HEK293 (cell line): ENCODE measurements around the gene CSN1S1.
"Not testable (repeated sequence)": the region's sequence is repeated elsewhere in the genome, so short reads cannot be mapped to it uniquely, and the experiment has no call there.

Experiments used
- CTCF ChIA-PET: fragments of 350-600 bp; formaldehyde crosslinking; extraction: SDS; loops from one replicate; lab custom pipeline; 2021; ENCODE audit warnings: antibody characterized with exemption; lab: Yijun Ruan, JAX
- POLR2A ChIA-PET: fragments of 300-600 bp; formaldehyde crosslinking; extraction: SDS; loops from one replicate; lab custom pipeline; 2020; ENCODE audit warnings: antibody characterized with exemption, inconsistent platforms; lab: Yijun Ruan, JAX
- H3K27ac ChIP-seq: fragments of 200-500 bp; sonication (Bioruptor generic); 2 replicates; pipeline ENCODE4 v1.5.1; 2014; ENCODE audit warnings: low read depth, low read length, control low read depth, inconsistent platforms; ENCODE audit errors: extremely low read depth
- H3K36me3 ChIP-seq, 2 experiments: fragments of 200-500 bp in 1 of 2; sonication (Bioruptor generic) in 1 of 2; 1 replicate in 1 of 2; 2 replicates in 1 of 2; pipeline ENCODE4 v1.5.1; 2014 to 2017; ENCODE audit warnings: inconsistent platforms in 2 of 2, low read length in 2 of 2; ENCODE audit not compliant: control insufficient read depth in 2 of 2, insufficient read depth in 1 of 2
- H3K4me1 ChIP-seq: fragments of 200-500 bp; sonication (Bioruptor generic); 2 replicates; pipeline ENCODE4 v1.5.1; 2014; ENCODE audit warnings: mild to moderate bottlenecking, low read length, inconsistent platforms; ENCODE audit not compliant: control insufficient read depth, insufficient read depth
- H3K4me3 ChIP-seq: 2 replicates; pipeline ENCODE4 v1.5.1; 2011; ENCODE audit warnings: low read depth, mild to moderate bottlenecking, control low read depth, low read length, moderate library complexity
- H3K9me3 ChIP-seq: fragments of 200-500 bp; sonication (Bioruptor generic); 2 replicates; pipeline ENCODE4 v1.5.1; 2014; ENCODE audit warnings: low read depth, low read length, inconsistent platforms; ENCODE audit not compliant: control insufficient read depth, insufficient read depth
- HOXC10 ChIP-seq: sonication (generic); formaldehyde crosslinking; IDR thresholded peaks from 2 replicates; pipeline ENCODE4 v1.8.1; 2023; ENCODE audit warnings: mild to moderate bottlenecking, missing genetic modification reagents
- ZBTB8A ChIP-seq: fragments of 450-650 bp; formaldehyde crosslinking; IDR thresholded peaks from 2 replicates; pipeline ENCODE4 v1.5.1; 2016; ENCODE audit warnings: missing biosample characterization, missing genetic modification characterization
- ZFHX2 ChIP-seq: fragments of 450-650 bp; formaldehyde crosslinking; conservative IDR thresholded peaks from 2 replicates; pipeline ENCODE4 v1.5.1; 2016; ENCODE audit warnings: missing biosample characterization, missing genetic modification characterization
- ZNF2 ChIP-seq: fragments of 450-650 bp; formaldehyde crosslinking; IDR thresholded peaks from 2 replicates; pipeline ENCODE4 v1.5.1; 2016; ENCODE audit warnings: missing biosample characterization, missing genetic modification characterization
- ZNF350 ChIP-seq: fragments of 450-650 bp; formaldehyde crosslinking; IDR thresholded peaks from 2 replicates; pipeline ENCODE4 v1.5.0; 2017; ENCODE audit warnings: missing biosample characterization, mild to moderate bottlenecking, missing genetic modification characterization
- ZNF354C ChIP-seq: fragments of 450-650 bp; formaldehyde crosslinking; IDR thresholded peaks from 2 replicates; pipeline ENCODE4 v1.5.1; 2016; ENCODE audit warnings: missing biosample characterization, missing genetic modification characterization, low read depth, borderline replicate concordance
- ZNF423 ChIP-seq: fragments of 450-650 bp; formaldehyde crosslinking; IDR thresholded peaks from 2 replicates; pipeline ENCODE4 v1.5.1; 2016; ENCODE audit warnings: missing biosample characterization, missing genetic modification characterization
- ZNF513 ChIP-seq: fragments of 450-650 bp; IDR thresholded peaks from 2 replicates; pipeline ENCODE4 v1.5.1; 2018; ENCODE audit warnings: missing biosample characterization, missing genetic modification characterization
- ZNF580 ChIP-seq: fragments of 450-650 bp; formaldehyde crosslinking; IDR thresholded peaks from 2 replicates; pipeline ENCODE4 v1.5.1; 2016; ENCODE audit warnings: missing biosample characterization, missing genetic modification characterization
- ZNF626 ChIP-seq: fragments of 450-650 bp; sonication (Bioruptor Pico); formaldehyde crosslinking; IDR thresholded peaks from 2 replicates; pipeline ENCODE4 v1.5.1; 2018; ENCODE audit warnings: missing biosample characterization, missing genetic modification characterization, inconsistent platforms
- ZNF629 ChIP-seq: fragments of 450-650 bp; formaldehyde crosslinking; IDR thresholded peaks from 2 replicates; pipeline ENCODE4 v1.5.1; 2017; ENCODE audit warnings: missing biosample characterization, missing genetic modification characterization
- ZNF658 ChIP-seq: fragments of 450-650 bp; formaldehyde crosslinking; IDR thresholded peaks from 2 replicates; pipeline ENCODE4; 2016; ENCODE audit warnings: missing biosample characterization, missing genetic modification characterization
- ZNF777 ChIP-seq: fragments of 450-650 bp; formaldehyde crosslinking; IDR thresholded peaks from 2 replicates; pipeline ENCODE4 v1.5.1; 2017; ENCODE audit warnings: missing biosample characterization, missing genetic modification characterization, borderline replicate concordance
- ZNF830 ChIP-seq: fragments of 450-650 bp; IDR thresholded peaks from 2 replicates; pipeline ENCODE4 v1.5.0; 2018; ENCODE audit warnings: missing biosample characterization, missing genetic modification characterization, low read depth, mild to moderate bottlenecking, moderate library complexity
- ZSCAN16 ChIP-seq: fragments of 450-650 bp; formaldehyde crosslinking; IDR thresholded peaks from 2 replicates; pipeline ENCODE4 v1.5.1; 2016; ENCODE audit warnings: missing biosample characterization, missing genetic modification characterization
- TF ChIP-seq, protein P1 (sequence below): fragments of 450-650 bp; formaldehyde crosslinking; IDR thresholded peaks from 2 replicates; pipeline ENCODE4 v1.5.1; 2016; ENCODE audit warnings: missing biosample characterization, missing genetic modification characterization
- TF ChIP-seq, protein P2 (sequence below): fragments of 450-650 bp; formaldehyde crosslinking; IDR thresholded peaks from 2 replicates; pipeline ENCODE4 v1.5.1; 2016; ENCODE audit warnings: missing biosample characterization, missing genetic modification characterization
- TF ChIP-seq, protein P3 (sequence below): fragments of 450-650 bp; formaldehyde crosslinking; IDR thresholded peaks from 2 replicates; pipeline ENCODE4 v1.5.1; 2016; ENCODE audit warnings: missing biosample characterization, missing genetic modification characterization, low read depth
- TF ChIP-seq, protein P4 (sequence below): fragments of 450-650 bp; formaldehyde crosslinking; IDR thresholded peaks from 2 replicates; pipeline ENCODE4 v1.5.1; 2016; ENCODE audit warnings: missing biosample characterization, missing genetic modification characterization

Gene CSN1S1

DNA sequence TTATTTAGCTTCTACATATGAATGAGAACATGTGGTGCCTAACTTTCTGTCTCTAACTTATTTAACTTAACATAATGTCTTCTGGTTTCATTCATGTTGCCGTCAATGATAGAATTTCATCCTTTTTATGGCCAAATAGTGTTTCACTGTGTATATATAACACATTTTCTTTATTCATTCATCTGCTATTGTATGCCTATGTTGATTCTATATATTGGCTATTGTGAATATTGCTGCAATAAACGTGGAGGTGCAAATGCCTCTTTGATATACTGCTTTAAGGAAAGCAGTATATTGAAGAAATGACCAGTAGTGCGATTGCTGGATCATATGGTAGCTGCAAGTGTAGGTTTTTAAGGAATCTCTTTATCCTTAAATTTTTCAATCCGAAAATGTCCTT is 10.0 kb upstream of the CSN1S1 start:
- H3K27ac ChIP-seq, result no peak overlapping the region
- TF ChIP-seq, protein P1, sequence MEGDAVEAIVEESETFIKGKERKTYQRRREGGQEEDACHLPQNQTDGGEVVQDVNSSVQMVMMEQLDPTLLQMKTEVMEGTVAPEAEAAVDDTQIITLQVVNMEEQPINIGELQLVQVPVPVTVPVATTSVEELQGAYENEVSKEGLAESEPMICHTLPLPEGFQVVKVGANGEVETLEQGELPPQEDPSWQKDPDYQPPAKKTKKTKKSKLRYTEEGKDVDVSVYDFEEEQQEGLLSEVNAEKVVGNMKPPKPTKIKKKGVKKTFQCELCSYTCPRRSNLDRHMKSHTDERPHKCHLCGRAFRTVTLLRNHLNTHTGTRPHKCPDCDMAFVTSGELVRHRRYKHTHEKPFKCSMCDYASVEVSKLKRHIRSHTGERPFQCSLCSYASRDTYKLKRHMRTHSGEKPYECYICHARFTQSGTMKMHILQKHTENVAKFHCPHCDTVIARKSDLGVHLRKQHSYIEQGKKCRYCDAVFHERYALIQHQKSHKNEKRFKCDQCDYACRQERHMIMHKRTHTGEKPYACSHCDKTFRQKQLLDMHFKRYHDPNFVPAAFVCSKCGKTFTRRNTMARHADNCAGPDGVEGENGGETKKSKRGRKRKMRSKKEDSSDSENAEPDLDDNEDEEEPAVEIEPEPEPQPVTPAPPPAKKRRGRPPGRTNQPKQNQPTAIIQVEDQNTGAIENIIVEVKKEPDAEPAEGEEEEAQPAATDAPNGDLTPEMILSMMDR, result no peak
- no peak for TF ChIP-seq ZSCAN16 (tag by site-specific recombination)
- no peak for TF ChIP-seq ZNF626 (tag by site-specific recombination)
- TF ChIP-seq, protein P2, sequence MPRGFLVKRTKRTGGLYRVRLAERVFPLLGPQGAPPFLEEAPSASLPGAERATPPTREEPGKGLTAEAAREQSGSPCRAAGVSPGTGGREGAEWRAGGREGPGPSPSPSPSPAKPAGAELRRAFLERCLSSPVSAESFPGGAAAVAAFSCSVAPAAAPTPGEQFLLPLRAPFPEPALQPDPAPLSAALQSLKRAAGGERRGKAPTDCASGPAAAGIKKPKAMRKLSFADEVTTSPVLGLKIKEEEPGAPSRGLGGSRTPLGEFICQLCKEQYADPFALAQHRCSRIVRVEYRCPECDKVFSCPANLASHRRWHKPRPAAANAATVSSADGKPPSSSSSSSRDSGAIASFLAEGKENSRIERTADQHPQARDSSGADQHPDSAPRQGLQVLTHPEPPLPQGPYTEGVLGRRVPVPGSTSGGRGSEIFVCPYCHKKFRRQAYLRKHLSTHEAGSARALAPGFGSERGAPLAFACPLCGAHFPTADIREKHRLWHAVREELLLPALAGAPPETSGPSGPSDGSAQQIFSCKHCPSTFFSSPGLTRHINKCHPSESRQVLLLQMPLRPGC (tag by site-specific recombination), result no peak
- no peak for TF ChIP-seq ZBTB8A (tag by site-specific recombination)
- TF ChIP-seq, protein P3, sequence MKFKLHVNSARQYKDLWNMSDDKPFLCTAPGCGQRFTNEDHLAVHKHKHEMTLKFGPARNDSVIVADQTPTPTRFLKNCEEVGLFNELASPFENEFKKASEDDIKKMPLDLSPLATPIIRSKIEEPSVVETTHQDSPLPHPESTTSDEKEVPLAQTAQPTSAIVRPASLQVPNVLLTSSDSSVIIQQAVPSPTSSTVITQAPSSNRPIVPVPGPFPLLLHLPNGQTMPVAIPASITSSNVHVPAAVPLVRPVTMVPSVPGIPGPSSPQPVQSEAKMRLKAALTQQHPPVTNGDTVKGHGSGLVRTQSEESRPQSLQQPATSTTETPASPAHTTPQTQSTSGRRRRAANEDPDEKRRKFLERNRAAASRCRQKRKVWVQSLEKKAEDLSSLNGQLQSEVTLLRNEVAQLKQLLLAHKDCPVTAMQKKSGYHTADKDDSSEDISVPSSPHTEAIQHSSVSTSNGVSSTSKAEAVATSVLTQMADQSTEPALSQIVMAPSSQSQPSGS (tag by site-specific recombination), result no peak
- no peak for TF ChIP-seq ZNF423 (tag by site-specific recombination)
- TF ChIP-seq ZNF350 (tag by site-specific recombination), result no peak
- no peak for TF ChIP-seq HOXC10 (CRISPR knock-in tag)
- TF ChIP-seq, protein P4, sequence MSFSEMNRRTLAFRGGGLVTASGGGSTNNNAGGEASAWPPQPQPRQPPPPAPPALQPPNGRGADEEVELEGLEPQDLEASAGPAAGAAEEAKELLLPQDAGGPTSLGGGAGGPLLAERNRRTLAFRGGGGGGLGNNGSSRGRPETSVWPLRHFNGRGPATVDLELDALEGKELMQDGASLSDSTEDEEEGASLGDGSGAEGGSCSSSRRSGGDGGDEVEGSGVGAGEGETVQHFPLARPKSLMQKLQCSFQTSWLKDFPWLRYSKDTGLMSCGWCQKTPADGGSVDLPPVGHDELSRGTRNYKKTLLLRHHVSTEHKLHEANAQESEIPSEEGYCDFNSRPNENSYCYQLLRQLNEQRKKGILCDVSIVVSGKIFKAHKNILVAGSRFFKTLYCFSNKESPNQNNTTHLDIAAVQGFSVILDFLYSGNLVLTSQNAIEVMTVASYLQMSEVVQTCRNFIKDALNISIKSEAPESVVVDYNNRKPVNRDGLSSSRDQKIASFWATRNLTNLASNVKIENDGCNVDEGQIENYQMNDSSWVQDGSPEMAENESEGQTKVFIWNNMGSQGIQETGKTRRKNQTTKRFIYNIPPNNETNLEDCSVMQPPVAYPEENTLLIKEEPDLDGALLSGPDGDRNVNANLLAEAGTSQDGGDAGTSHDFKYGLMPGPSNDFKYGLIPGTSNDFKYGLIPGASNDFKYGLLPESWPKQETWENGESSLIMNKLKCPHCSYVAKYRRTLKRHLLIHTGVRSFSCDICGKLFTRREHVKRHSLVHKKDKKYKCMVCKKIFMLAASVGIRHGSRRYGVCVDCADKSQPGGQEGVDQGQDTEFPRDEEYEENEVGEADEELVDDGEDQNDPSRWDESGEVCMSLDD (tag by site-specific recombination), result no peak
- no peaks in the 10 kb centered on the region for H3K4me1 ChIP-seq
- no peak overlapping the region for H3K4me3 ChIP-seq
- POLR2A ChIA-PET, result no interaction called here
- H3K9me3 ChIP-seq, result no peaks in the 10 kb centered on the region
- no peaks in the 10 kb centered on the region for H3K36me3 ChIP-seq
- CTCF ChIA-PET, result no interaction called here

GRCh38 chr4:69923782-69924410 is 7.0 kb upstream of the CSN1S1 start:
- H3K27ac ChIP-seq, H3K4me3 ChIP-seq, H3K4me1 ChIP-seq, CTCF ChIA-PET, POLR2A ChIA-PET, H3K9me3 ChIP-seq, H3K36me3 ChIP-seq: not testable (repeated sequence)

DNA sequence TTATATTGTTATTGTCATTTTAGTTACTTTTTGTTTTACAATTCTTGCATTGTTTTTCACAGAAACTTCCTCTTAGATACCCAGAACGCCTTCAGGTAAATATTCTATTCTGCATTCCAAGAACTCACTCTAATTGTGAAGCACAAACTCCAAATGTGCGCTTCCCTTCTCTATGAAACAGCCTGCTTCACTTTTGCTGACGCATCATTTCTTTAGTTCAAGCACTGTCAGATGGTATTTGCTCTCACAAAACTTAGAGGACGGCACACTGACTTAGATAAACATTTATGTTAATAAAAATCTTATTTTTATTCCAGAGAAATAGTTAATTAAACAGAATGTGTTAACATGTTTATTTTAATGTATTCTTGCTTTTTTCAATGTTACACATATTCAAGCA is 3.3 kb downstream of the CSN1S1 start:
- H3K36me3 ChIP-seq, result no peaks in the 10 kb centered on the region
- ChIA-PET POLR2A (no interaction called here), CTCF (no interaction called here)
- no peaks in the 10 kb centered on the region for H3K4me1 ChIP-seq
- no peak overlapping the region for H3K4me3 ChIP-seq
- no peak overlapping the region for H3K27ac ChIP-seq
- no peaks in the 10 kb centered on the region for H3K9me3 ChIP-seq
- TF ChIP-seq ZNF354C (tag by site-specific recombination), result no peak
- TF ChIP-seq ZNF2 (tag by site-specific recombination), result no peak
- no peak for TF ChIP-seq ZNF580
- TF ChIP-seq ZNF513 (tag by site-specific recombination), result no peak
- no peak for TF ChIP-seq ZNF658 (tag by site-specific recombination)
- TF ChIP-seq ZFHX2 (tag by site-specific recombination), result no peak
- TF ChIP-seq ZNF777 (tag by site-specific recombination), result no peak
- TF ChIP-seq ZNF629 (tag by site-specific recombination), result no peak
- no peak for TF ChIP-seq ZNF830 (tag by site-specific recombination)
